AG09309 (cell line): ENCODE measurements around the gene KMO.

Experiments
- DNase-seq: peaks from one replicate; pipeline ENCODE4 v3.0.0-alpha.2; 2010; ENCODE audit warnings: low read depth
- H3K4me3 ChIP-seq: 2 replicates; pipeline ENCODE4 v1.5.1; 2011; ENCODE audit warnings: mild to moderate bottlenecking, low read depth, low read length, moderate library complexity; ENCODE audit not compliant: control insufficient read depth
- CTCF ChIP-seq: IDR thresholded peaks from 2 replicates; pipeline ENCODE4 v1.5.1; 2011; ENCODE audit warnings: mild to moderate bottlenecking, low read depth, low read length, inconsistent platforms; ENCODE audit not compliant: insufficient read depth, control insufficient read depth; ENCODE audit errors: missing control alignments

The KMO gene

DNA sequence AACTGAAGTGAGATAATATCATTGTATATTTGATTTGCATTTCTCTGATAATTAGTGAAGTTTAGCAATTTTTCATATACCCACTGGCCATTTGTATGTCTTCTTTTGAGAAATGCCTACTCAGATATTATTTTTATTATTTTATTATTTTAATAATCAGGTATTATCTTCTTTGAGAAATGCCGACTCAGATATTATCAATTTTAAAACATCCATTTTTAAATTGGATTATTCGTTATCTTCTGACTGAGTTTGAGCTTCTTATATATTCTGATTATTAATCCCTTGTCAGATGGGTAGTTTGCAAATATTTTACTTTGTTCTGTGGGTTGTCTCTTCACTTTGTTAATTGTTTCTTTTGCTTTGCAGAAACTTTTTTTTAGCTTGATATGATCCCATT lies 37.7 kb downstream of the KMO start:
- no peak for TF ChIP-seq CTCF
- DNase-seq: no peak
- H3K4me3 ChIP-seq: no peak overlapping the region

GRCh38 chr1:241574154-241574553 lies 42.0 kb downstream of the KMO start:
- no peak overlapping the region for H3K4me3 ChIP-seq
- no peak for DNase-seq
- no peak for TF ChIP-seq CTCF

GRCh38 chr1:241579434-241579833 lies 47.3 kb downstream of the KMO start:
- DNase-seq: no peak
- TF ChIP-seq CTCF: no peak

GRCh38 chr1:241582921-241583321 lies 50.7 kb downstream of the KMO start:
- DNase-seq: no peak
- no peak for TF ChIP-seq CTCF
- H3K4me3 ChIP-seq: no peak overlapping the region

More at GRCh38 chr1:241579434-241579833, 47.3 kb downstream of the KMO start:
- no peak overlapping the region for H3K4me3 ChIP-seq

DNA sequence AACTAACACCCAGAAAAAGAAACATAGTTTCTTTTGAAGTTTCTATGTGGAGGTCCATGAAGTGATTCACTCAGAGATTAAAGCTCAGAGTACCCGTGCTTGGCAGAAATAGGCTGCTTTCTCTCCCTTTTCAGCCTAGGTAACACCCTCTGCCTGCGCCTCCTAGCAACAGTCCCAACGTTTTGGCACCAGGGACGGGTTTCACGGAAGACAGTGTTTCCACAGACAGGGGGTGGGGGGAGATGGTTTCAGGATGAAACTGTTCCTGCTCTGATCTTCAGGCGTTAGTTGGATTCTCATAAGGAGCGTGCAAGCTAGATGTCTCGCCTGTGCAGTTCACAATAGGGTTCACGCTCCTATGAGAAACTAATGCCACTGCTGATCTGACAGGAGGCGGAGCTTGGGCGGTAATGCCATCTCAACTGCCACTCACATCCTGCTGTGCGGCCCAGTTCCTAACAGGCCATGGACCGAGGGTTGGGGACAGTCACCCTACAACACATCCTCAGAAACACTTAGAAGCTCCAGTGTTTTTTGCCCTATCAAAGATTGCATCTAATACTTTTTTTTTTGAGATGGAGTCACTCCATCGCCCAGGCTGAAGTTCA lies 54.8 kb downstream of the KMO start:
- TF ChIP-seq CTCF: no peak
- no peak for DNase-seq
- no peak overlapping the region for H3K4me3 ChIP-seq

DNA sequence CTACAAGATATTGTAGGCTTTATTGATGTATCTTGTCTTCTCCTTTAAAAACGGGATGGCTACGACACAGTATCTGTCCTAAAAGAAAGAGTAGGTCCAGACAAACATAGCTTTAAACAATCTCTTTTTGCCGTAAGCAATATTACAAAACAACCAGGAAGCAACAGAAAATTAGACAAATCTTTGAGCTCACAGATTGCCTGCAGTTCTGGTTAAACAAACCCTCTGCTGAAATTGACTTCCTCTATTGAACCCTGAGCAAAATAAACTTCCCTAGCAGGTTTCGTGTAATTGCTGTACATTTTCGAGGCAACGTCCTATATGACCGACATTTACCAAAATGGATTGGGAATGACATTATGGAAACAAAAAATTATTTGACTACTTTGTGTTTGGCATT lies 57.3 kb downstream of the KMO start:
- no peak for TF ChIP-seq CTCF
- no peak for DNase-seq
- H3K4me3 ChIP-seq: no peak overlapping the region

DNA sequence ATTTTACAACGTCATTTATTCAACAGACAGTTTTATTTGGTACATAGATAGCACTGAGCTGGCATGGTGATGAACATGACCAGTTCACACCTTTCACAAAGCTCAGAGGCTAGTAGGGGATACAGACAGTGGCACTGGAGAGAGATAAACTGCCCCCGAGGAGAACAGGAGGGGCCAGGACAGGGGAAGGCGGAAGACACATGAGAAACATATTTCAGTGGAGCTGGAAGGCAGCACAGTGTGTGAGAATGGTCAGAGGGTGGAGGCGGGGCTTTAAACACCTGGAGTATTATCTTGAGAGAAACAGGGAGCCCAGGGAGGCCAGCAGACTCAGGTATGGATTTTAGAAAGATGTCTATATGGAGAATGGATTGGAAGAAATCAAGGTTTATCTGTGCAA lies 58.5 kb downstream of the KMO start:
- TF ChIP-seq CTCF: no peak
- H3K4me3 ChIP-seq: no peak overlapping the region
- DNase-seq: no peak
